Activated CD4-positive, CD25-positive, alpha-beta regulatory T cell treated with anti-CD3 and anti-CD28 coated beads, Interleukin-2, amount 50 U/mL, for 16 hours (primary cell): ENCODE measurements around the gene LMX1A.

Source experiments
- DNase-seq: peaks from one replicate; pipeline ENCODE4 v3.0.0-alpha.2; 2020; ENCODE audit warnings: low read depth, low spot score

LMX1A gene

DNA sequence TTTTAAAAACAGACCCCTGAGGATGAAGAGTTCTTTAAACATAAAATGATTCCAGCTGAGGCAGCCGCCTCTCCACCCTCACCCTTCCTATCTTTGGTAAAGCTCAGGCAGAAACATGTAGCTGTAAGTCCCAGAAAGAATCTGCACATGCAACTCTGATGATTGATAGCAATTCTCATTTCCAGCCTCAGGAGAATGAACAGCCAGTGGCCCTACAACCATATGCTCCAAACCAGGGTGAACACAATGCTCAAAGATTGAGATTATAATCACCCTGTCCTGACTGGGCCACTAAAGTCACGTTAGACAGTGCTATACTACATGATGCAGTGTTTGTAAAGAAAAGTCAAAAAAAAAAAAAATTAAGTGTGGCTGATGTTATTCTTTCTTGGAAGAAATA lies 80.2 kb downstream of the LMX1A start:
- DNase-seq, result no peak

DNA sequence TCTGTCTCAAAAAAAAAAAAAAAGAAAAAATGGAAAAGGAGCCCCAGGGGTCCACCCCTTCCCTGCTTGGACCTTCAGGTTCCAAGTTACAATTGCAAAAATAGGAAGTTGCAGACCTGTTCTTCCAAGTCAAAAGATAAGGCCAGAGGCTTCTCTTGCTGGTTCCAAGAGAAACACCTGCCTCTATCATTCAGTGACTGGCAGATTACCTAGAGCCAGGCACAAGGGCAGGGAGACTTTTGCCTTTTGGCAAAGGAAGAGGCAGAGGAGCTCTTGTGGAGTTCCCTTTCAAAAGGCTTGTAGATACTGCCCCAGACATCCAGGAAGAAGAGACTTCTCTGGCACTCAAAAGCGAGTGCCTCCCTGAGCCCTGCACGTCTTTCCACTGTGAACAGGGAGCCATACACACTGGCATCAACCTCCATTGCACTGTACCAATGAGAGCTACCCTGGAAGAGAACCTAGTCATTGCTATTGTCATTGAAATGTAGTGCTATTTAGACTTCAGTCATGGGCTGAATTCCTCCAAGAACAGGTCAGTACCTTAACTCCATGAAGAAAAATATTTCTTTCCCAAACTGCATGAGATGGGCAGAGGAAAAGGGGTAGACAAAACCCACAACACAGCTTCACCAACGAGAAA lies 91.2 kb downstream of the LMX1A start:
- no peak for DNase-seq

DNA sequence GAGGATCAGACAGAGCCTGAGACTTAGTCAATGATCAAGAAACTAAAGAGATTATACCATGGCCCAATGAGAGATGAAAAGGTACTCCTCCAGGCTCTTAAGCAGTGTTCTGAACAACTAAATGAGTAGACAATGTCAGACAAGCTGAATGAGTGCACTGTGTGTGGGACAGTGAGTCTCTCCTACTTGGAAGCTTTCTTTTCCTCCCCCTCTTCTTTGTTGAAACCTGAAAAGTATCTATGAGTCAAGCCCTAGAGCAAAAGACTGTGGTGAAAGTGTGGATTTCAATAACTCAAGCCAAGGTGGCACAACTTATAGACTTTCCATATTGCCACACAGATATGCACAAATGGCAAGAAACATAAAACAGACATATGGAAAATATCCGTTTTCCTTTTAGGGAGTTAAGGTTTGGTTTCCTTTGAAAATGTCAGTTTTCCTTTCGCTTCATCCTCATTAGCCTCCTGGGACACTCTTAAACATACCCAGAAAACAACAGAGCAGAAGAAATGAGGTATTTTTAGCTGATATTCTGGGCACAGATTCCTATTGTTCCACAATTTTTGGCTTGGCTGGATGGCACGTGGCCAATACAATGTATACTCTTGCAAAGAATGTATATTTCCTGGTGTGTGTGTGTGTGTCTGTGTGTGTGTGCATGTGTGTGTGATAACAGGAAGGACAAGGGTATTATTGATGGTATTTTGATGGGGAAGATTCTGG lies 96.6 kb downstream of the LMX1A start:
- no peak for DNase-seq

DNA sequence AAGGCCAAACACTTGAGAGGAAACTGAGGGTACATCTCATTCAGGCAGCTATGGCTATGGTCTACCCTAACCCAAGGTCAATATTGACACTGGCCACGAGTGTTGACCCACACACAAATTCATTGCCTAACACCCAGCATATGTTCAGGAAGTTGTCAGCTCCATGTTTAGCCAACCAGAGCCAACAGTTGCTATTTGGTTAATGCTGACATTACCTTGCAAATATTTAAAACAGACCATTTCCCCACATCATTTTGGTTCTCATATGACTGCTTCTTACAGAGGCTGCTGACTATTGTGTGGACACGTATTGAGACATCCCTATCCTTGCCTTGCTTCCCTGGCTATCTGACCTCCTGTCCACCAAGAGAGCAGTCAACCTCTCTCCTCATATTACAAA lies 97.3 kb downstream of the LMX1A start:
- DNase-seq, result no peak

DNA sequence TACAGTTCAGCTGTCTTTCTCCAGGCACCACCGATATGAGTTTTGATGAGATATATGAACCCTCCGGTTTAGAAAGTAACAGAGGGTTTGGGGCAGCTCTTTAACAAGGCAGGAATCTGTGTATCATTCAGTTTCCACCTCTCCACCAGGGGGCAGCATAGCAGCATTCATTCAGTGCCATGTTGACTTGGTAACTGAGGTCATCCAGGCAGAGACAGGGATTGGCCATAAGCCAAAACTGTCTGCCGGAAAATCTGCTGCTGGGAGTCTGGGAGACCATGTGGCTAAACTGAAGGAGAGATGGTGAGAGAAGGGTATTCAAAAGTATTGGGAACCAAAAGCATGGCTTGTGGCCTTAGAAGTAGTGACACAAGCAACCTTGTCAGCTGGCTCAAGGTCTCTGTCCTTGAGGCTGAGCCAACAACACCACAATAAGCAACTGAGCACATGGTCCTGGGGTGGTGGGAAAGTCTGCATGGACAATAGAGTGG lies 98.5 kb downstream of the LMX1A start:
- DNase-seq, result no peak

DNA sequence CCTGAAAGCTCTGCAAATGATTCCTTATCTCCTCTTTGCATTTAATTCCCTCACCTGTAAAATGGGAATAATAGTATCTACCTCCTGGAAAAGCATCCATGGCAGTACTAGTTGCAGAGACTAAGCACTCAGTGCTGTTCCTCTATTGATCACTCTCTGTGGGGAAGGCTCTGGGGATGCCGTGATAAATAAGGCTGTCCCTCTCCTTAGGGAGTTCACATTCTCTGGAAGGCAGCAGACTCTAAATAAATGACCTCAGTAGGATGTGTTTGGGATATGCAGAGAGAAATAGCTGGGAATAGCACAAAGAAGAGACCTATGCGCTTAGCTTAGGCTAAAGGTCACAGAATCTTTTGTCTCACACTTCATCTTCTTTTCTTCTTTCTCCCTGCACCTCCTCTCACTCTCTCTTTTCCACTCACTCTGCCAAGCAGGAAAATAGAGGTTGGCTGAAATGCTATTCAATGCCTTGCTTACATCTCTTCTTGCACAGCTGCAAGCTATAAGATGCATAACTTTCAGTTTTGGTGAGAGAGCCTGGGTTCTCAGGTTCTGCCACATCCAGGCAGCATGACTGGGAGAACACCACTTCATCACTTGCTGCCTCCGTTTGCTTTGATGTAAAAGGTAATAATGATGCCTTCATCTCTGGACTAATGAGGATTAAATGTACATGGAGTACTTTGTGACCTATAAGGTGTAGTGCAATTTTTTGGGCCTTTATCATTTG lies 101.5 kb downstream of the LMX1A start:
- no peak for DNase-seq

DNA sequence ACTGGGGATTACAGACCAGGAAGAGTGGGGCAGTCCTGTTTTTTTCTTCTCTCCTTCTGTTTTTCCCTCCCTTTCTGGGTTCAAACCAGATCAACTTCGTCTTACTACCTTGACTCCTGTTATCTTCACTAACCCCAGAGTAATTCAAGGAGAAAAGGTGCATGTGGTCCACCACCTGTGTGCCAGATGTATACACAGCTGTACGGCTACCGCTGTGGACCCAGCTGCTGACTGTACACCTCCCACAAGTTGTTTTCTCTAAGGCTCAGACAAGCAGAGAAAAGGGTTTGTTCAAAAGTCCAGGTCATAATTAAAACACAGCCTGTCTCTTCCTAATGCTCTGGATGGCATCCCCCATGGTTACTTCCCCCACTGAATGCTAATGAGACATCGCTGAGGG lies 102.1 kb downstream of the LMX1A start:
- DNase-seq, result no peak

DNA sequence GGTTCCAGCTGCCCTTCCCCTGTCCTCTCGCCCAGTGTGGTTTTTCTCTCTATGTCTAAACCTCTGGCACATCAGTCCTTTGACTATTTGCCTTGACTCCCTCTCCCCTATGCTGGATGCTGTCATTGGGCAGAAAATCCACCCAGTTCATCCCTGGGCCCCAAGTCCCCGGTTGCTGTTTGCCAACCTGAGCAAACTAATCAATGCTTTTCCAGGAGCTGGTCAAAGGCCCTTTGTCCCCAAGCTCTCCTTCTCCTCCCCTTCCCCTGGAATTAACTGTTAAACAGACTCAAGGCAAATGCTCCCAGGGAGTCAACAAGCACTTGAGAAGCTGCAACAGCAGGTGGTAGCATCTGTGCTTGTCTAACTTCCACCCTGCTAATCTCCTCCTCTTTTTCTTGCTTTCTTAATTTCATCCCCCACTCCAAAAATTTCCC lies 102.7 kb downstream of the LMX1A start:
- no peak for DNase-seq

DNA sequence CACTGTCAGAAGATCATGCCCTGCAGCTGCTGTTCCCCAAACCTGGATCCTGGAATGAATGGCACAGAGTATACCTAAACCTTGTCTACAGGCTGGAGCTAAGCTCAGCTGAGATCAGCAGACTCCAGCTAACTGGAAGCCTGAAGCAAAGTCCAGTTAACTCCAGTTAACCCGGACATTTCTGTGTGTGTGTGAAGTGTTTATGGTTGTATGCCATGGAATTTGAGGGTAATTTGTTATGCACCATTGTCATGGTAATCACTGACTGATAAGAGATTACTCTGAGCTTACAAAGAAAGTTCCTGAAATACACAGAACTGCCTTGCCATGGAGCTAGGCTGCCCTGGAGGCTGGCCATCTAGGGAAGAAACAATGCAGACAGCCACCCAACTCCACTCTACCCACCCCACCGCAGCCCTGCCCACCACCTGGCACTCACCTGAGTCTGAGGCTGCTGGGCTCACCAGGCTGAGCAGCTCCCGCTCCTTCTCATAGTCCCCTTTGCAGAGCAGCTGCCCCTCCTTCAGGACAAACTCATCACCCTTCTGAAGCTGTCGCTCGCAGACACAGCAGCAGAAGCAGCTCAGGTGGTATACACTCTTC lies 107.4 kb downstream of the LMX1A start:
- DNase-seq, result no peak

DNA sequence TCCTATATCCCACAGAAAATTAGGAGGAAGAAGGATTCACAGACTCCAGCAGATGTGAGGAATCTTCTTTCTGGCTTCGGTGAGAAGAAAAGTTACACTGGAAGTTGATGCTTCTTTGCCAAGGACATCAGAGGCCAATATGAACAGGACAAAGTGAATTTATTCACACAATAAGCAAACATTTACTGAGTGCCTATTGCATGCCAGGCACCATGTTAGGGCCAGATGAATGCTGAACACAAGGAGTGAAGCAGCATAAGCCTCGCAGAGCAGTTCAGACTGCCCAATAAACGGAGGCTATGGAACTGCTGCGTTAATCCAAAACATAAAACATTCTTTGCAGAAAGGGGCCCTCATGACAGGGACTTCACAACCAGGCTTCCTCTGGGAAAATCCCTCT lies 114.6 kb downstream of the LMX1A start:
- no peak for DNase-seq

DNA sequence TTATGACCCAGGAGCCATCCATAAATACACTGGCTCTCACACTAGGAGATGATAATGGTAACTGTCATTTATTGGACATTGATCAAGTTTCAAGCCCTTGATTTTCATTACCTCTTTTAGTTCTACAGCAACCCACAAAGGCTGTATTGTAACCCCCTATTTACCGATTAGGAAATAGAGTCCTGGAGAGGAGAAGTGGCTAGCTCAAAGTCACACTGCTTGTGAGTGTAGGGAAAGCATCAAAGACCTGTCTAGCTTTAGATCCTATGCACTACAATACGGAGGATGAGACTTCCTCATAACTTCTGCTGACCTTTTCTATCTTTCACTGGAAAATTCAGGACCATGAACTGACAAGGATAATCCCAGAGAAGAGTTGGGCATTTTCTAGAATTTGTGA lies 115.2 kb downstream of the LMX1A start:
- DNase-seq, result no peak

DNA sequence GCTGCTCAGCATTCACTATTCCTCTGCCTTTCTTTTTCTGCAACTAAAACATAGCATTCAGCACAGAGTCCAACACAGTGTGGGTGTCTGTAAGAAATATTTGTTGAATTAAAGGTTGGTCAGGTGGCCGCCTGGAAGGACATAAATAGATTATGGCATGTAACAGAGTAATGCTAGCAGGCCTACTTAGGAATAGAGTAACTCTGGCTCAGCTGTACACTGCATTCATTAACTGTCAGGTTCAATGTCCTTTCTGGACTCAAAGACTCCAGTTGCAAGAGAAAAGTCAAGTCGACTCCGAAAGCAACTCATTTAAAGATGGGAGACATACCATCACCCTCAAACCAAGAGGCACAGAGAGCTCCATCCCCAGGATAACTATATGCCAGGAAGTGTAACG lies 116.0 kb downstream of the LMX1A start:
- DNase-seq, result no peak

DNA sequence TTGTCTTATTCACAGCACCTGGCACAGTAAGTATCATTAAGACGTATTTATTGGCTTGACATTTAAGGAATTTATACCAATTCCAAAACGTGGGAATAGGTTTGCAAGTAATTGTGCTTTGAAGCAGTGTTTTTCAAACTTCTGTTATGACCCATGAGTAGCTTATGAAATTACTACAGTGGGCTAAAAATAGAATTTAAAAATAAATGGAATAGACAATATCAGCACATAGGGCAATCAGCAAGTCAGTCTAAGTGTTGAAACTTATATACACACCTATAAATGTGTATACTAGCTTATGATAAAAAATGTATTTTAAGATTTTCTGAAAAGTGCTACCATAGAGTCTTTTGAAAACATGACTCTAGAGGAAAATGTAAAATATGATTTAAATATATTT lies 116.6 kb downstream of the LMX1A start:
- no peak for DNase-seq

DNA sequence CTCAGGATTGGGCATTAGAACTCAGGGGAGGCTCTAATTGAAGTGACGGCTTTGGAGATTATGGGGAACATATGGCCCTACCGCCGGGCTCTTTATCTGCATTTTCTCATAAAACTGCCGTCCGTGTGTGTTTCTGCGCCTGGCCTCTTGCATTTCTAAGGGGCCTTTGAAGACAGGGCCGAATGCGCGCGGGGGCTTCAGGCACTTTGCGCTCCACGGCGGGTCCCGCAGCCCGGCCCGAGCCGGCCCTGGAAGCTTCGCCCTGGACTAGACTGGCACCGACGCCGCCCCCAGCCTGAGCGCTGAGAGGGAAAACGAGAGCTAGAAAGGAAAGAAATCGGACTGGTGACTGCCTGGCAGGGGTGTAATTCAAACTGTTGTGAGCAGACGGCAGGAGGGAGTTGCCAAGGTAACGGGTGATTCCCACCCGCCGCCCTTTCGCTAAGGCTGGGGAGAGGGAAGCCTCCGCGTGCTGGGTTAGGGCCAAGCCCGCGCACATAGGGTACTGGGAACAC lies 120.7 kb downstream of the LMX1A start:
- no peak for DNase-seq

DNA sequence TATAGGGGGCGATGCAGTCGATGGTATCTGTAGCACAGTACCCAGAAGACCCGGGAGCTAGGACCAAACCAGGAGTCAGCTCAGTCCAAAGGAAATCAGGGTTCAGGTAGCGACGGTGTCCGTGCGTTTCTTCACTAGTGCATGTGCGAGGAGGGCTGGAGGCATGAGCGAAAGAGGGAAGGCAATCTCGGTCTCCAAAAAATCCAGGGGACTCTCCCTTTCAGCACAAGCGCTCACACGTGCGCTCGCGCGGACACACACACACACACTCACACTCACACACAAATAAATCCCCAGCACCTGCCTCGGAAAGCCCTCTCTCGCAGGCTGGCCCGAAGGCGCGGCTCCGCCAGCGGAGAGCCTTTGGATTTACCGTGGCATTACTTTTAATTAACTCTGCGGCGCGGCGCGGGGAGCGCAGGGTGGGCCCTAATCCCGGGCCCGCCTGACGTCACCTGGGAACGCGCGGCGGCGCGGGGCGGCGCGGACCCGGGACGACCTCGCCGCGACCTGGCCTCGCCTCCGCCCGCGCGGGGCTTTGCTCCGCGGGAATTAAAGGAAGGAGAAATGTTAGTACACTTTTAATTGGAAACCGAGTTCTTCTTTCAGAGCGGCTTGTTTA lies 121.2 kb downstream of the LMX1A start:
- no peak for DNase-seq

DNA sequence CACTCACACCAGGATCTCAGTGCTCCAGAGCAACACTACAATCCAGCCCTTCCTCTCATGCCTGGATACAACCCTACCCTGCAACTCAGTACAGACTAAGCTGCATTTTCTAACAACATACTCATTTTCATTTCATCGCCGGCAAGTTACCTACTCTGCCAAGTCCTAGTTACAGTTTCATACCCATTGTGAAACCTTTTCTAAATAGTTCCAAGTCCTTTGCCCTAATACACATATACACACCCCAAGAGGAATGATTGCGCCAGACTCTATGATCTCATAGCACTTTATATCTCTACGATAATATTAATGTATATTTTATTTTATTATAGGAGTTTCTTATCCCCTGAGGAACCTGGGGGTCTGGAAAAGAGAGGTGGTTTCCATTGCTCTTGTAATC lies 122.4 kb downstream of the LMX1A start:
- no peak for DNase-seq

DNA sequence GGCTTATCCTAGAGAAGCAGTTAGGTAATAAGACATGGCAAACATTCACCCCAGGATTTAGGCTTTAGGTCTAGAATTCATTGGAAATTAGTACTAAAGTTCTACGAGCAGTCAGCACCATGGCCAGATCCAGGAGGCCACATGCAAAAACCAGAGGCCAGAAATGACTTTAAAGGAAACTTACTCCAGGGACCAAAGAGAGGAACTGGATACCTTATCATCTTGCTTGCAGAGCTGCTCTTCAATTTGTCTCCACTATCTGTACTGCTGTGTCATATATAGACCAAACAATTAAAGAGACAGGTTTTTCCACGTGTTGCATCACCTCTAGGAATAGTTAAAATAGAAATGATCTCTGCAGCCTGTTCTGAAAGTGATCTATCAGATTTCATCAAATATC lies 127.8 kb downstream of the LMX1A start:
- no peak for DNase-seq

DNA sequence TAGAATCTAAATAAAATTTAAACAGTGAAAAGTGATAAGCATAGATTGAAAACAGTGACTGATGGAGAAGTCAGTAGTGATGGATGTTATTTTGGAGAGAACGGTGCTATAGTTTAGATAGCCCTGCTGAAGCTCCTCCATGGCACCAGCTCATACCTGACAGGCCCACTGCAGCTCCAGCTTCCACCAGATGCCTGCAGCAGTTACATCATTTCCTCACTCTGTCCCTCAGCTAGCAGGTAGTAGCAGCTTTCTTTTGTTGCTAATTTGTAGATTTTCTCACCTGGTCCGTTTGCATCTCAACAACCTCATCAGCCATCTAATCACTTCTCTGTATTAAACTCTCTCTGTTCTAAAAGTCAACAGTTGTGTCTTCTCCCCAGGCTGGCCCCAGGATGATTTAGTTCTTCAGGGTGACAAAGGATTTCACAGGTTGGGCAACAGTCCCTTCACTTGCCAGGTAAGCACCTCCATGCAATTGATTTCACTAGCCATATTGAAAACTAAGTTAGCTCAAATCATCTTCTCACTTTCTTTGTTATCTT lies 128.3 kb downstream of the LMX1A start:
- DNase-seq, result no peak

DNA sequence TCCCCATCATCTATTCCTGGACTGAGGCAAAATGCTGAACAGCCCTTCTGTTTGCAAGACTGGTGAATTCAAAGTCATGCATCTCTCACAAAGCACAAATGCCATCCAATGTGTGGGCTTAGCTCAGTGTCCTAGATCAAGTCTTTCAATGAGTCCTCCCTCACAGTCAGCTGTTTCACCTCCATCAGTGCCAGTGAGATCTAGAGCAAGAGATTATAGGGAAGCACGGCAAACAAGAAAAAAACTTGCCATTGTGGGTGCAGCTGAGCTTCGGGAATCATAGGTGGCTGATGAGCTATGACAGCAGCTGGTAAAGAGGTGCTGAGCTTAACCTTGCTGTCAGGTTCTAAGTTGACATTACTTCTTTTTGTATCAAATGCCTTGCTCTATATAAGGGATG lies 130.2 kb downstream of the LMX1A start:
- DNase-seq, result no peak

DNA sequence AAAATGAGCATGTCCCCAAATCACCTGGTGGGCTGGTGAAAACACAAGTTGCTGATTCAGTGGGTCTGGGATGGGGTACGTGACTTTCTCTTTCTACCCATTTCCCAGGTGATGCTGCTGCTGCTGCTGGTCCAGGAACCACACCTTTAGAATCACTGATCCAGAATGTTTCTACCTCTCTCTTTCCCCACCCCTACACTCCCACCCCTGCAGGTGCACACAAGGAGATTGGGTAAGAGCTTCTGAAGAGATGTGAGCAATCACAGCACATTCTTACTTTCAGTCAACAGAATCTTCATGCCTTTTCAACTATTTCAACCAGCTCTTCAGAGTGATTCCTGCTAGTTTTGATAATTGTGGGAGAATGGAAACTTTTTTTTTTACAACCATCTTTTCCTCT lies 130.9 kb downstream of the LMX1A start:
- DNase-seq, result no peak

DNA sequence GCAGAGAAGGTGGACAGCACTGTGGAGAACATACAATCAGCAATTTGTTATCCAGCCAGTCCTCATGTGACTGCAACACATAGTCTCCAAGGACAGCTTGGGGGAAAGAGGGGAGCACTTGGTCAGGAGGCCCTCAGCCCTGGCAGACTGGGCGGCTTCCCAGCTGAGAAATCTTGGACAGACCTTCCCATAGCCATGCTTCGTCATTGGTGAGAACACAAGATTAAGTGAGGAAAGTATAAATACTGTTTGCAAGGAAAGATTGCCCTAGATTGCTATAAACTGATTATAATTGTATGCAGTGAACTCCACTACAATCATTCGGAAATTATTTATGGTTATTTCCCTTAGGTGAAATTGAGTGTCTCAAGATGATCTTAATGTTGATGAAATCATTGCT lies 131.5 kb downstream of the LMX1A start:
- no peak for DNase-seq
